Breast epithelium (tissue), 3 donors: ENCODE results near the gene RPS6KA4.

Source experiments
- POLR2A ChIP-seq: fragments of 450-650 bp; IDR thresholded peaks from one replicate; pipeline ENCODE4 v1.6.1; 2016; ENCODE audit warnings: antibody characterized with exemption, mild to moderate bottlenecking, moderate library complexity
- POLR2AphosphoS5 ChIP-seq, 3 donors: sonication (generic); formaldehyde crosslinking; IDR thresholded peaks; one replicate each; pipeline ENCODE4 v1.6.1; 2017; ENCODE audit warnings: antibody characterized with exemption in 3 of 3
- TF ChIP-seq, protein P1 (sequence below), 3 donors: fragments of 450-650 bp; IDR thresholded peaks; one replicate each; pipeline ENCODE4 v1.5.1; 2016 to 2017; ENCODE audit warnings: antibody characterized with exemption in 3 of 3, mild to moderate bottlenecking in 3 of 3, moderate library complexity in 3 of 3

DNA sequence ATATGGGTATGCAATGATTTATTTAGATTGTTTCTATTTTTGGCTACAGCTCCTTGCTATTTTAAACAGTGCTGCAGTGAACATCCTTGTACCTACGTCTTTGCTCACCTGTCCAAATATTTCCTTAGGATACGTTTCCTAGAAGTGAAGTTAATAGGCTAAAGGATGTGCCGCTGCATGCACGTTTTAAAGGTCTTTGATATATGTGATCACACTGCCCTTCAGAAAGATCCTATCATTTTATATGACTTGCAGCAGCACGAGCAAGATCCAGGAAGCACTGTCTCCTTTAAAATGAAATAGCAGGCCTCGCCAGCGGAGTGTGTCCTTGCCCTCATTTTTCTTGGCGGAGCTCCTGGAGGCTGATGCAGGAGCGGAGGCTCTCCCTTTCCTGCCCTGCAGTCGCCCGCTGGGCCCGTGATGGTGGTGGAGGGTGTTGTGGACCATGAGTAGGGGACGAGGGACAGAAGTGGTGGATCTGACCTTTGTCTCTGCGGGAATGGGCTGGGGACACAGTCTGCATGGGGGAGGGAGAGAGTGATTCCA is 19.4 kb downstream of the RPS6KA4 start:
- TF ChIP-seq, protein P1, sequence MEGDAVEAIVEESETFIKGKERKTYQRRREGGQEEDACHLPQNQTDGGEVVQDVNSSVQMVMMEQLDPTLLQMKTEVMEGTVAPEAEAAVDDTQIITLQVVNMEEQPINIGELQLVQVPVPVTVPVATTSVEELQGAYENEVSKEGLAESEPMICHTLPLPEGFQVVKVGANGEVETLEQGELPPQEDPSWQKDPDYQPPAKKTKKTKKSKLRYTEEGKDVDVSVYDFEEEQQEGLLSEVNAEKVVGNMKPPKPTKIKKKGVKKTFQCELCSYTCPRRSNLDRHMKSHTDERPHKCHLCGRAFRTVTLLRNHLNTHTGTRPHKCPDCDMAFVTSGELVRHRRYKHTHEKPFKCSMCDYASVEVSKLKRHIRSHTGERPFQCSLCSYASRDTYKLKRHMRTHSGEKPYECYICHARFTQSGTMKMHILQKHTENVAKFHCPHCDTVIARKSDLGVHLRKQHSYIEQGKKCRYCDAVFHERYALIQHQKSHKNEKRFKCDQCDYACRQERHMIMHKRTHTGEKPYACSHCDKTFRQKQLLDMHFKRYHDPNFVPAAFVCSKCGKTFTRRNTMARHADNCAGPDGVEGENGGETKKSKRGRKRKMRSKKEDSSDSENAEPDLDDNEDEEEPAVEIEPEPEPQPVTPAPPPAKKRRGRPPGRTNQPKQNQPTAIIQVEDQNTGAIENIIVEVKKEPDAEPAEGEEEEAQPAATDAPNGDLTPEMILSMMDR (IDR thresholded peaks at IDR 0.05) = no peak
- TF ChIP-seq POLR2A (no peak), POLR2AphosphoS5 (IDR thresholded peaks at IDR 0.05) (no peak)
